Mesendoderm (in vitro differentiated cells): ENCODE measurements around the gene NME3.
"Not testable (repeated sequence)": the region's sequence is repeated elsewhere in the genome, so short reads cannot be mapped to it uniquely, and the experiment has no call there.

Experiments used
- DNase-seq: peaks from one replicate; pipeline ENCODE4 v3.0.0; 2013
- H2AK5ac ChIP-seq: 2 replicates; pipeline ENCODE4 v1.6.1; 2013; ENCODE audit warnings: low read length, inconsistent platforms
- H2BK120ac ChIP-seq: 2 replicates; pipeline ENCODE4 v1.6.1; 2013; ENCODE audit warnings: low read depth, mild to moderate bottlenecking, low read length, moderate library complexity, mixed read lengths
- H2BK15ac ChIP-seq: replicated peaks from 2 replicates; pipeline ENCODE4 v1.6.1; 2013; ENCODE audit warnings: low read depth, mild to moderate bottlenecking, moderate library complexity
- H2BK5ac ChIP-seq: 2 replicates; pipeline ENCODE4 v1.6.1; 2013; ENCODE audit warnings: low read length, inconsistent platforms
- H3K18ac ChIP-seq: 2 replicates; pipeline ENCODE4 v1.6.1; 2013; ENCODE audit warnings: mild to moderate bottlenecking, low read length, mixed read lengths
- H3K23ac ChIP-seq: one replicate; pipeline ENCODE4 v1.6.1; 2013; ENCODE audit warnings: low read length
- H3K27ac ChIP-seq: 2 replicates; pipeline ENCODE4 v1.5.1; 2013; ENCODE audit warnings: low read depth, mild to moderate bottlenecking, inconsistent platforms, low read length, moderate library complexity
- H3K27me3 ChIP-seq: 2 replicates; pipeline ENCODE4 v1.6.1; 2013; ENCODE audit warnings: low read length, control low read depth, mild to moderate bottlenecking, inconsistent platforms; ENCODE audit not compliant: insufficient read depth, poor library complexity
- H3K36me3 ChIP-seq: 2 replicates; pipeline ENCODE4 v1.6.1; 2013; ENCODE audit warnings: low read length, inconsistent platforms; ENCODE audit not compliant: control insufficient read depth, insufficient read depth
- H3K4ac ChIP-seq: one replicate; pipeline ENCODE4 v1.6.1; 2013; ENCODE audit warnings: low read depth, mild to moderate bottlenecking, low read length, moderate library complexity
- H3K4me1 ChIP-seq: 2 replicates; pipeline ENCODE4 v1.6.1; 2013; ENCODE audit warnings: low read depth, low read length, inconsistent platforms; ENCODE audit not compliant: control insufficient read depth
- H3K4me2 ChIP-seq: 2 replicates; pipeline ENCODE4 v1.6.1; 2013; ENCODE audit warnings: low read length
- H3K4me3 ChIP-seq: 2 replicates; pipeline ENCODE4 v1.5.1; 2013; ENCODE audit warnings: mild to moderate bottlenecking, low read length
- H3K56ac ChIP-seq: one replicate; pipeline ENCODE4 v1.6.1; 2013; ENCODE audit warnings: low read length
- H3K79me1 ChIP-seq: 2 replicates; pipeline ENCODE4 v1.6.1; 2013; ENCODE audit warnings: low read length, inconsistent platforms
- H3K79me2 ChIP-seq: 2 replicates; pipeline ENCODE4 v1.6.1; 2013; ENCODE audit warnings: mild to moderate bottlenecking, low read length; ENCODE audit not compliant: control insufficient read depth, insufficient read depth
- H3K9ac ChIP-seq: 2 replicates; pipeline ENCODE4 v1.6.1; 2013; ENCODE audit warnings: low read length, inconsistent platforms
- H4K5ac ChIP-seq: one replicate; pipeline ENCODE4 v1.6.1; 2013; ENCODE audit warnings: low read length
- H4K8ac ChIP-seq: one replicate; pipeline ENCODE4 v1.6.1; 2013; ENCODE audit warnings: low read depth, mild to moderate bottlenecking, control low read depth, low read length, moderate library complexity
- WGBS: extraction: QIAGEN DNeasy Blood & Tissue Kit; methylation state at CpG from one replicate; pipeline ENCODE4 v1.1.7; 2013; ENCODE audit warnings: low lambda C conversion rate, missing lambda C conversion rate; ENCODE audit not compliant: insufficient coverage; ENCODE audit errors: extremely low coverage; 5-methylcytosine and 5-hydroxymethylcytosine counted together

The NME3 gene

DNA sequence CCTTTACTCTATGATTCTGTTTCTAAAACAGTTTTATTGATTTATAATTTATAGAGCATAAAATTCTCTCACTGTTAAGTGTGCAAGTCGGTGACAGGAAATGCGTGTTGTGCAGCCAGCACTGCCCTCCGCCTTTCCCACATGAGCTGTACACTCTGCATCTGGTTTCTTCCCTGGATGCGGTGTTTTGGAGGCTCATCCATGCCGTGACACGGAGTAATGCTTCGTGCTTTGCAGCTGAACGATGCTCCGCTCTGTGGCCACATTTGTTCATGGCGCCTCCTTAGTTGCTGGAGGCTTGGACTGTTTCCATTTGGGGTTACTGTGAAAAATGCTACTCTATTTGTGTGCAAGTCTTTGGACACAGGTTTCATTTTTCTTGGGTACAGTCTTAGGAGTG lies 29.4 kb upstream of the NME3 start:
- Histone ChIP-seq H3K4me2 (no peak overlapping the region), H3K9ac (no peak overlapping the region), H3K79me1 (no peaks in the 10 kb centered on the region), H3K27ac (no peak overlapping the region), H3K4ac (no peak overlapping the region), H3K4me3 (no peak overlapping the region), H3K36me3 (no peaks in the 10 kb centered on the region), H2AK5ac (no peak overlapping the region), H4K5ac (no peak overlapping the region), H3K56ac (no peak overlapping the region), H3K23ac (no peak overlapping the region), H4K8ac (no peak overlapping the region), H2BK15ac (no peak overlapping the region), H2BK120ac (no peak overlapping the region), H3K79me2 (no peaks in the 10 kb centered on the region), H2BK5ac (no peak overlapping the region), H3K18ac (no peak overlapping the region), H3K27me3 (no peaks in the 10 kb centered on the region), H3K4me1 (no peaks in the 10 kb centered on the region)
- no CpG with 5 or more reads among the region's 10 CpGs for WGBS
- DNase-seq, result no peak

DNA sequence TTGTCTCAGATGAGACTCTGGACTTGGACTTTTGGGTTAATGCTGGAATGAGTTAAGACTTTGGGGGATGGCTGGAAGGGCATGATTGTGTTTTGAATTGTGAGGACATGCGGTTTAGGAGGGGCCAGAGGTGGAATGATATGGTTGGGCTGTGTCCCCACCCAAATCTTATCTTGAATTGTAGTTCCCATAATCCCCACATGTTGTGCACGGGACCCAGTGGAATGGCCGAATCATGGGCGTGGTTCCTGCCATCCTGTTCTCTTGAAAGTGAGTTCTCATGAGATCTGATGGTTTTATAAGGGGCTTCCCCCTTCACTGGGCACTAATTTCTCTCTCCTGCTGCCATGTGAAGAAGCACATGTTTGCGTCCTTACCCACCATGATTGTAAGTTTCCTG lies 27.9 kb upstream of the NME3 start:
- not testable (repeated sequence) for H2BK120ac ChIP-seq, H2BK5ac ChIP-seq, H3K4ac ChIP-seq, H3K23ac ChIP-seq, H3K27me3 ChIP-seq, H2BK15ac ChIP-seq, H3K79me2 ChIP-seq, DNase-seq, H3K18ac ChIP-seq, H3K27ac ChIP-seq, H3K4me3 ChIP-seq, H3K56ac ChIP-seq, H4K8ac ChIP-seq, H3K79me1 ChIP-seq, H3K4me1 ChIP-seq, H3K9ac ChIP-seq, H2AK5ac ChIP-seq, H4K5ac ChIP-seq, H3K36me3 ChIP-seq, H3K4me2 ChIP-seq
- no CpG with 5 or more reads among the region's 5 CpGs for WGBS

DNA sequence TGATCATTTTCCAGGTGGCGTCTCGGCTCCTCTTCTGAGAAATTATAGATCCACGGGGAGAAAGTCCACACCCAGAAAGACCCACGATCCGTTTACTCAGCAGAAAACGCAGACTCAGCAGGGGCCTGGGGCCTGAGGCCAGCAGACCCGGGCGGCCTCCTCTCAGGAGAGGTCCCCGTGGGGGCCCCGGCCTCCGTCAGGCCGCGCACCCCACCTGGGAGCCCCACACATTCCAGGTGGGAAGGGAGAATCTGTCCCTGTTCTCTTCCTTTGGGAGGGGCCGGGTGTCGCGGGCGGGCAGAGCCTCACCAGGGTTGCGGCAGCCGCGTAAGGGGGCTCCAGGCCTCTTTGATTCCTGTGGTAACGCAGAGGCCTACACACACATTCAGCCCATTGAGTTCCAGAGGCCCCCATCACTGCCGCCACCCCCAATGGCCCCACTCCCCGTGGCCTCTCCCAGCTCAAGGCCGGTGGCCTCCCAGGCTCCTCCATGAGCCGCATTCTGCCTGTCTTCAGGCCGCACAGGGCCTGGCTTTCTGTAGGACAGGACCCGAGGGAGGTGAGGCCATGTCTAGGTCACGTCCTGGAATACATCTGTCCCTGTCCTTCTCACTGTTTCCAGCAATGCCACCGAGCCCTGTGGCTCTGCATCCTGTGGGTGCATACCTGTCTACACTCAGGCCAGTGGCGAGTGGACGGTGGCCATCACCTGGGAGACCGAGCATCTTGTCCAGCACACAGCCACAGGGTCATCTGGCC lies 23.7 kb upstream of the NME3 start:
- no peaks in the 10 kb centered on the region for H3K4me1 ChIP-seq
- no peaks in the 10 kb centered on the region for H3K79me2 ChIP-seq
- H3K9ac ChIP-seq, result no peak overlapping the region
- DNase-seq, result no peak
- no peak overlapping the region for H3K56ac ChIP-seq
- WGBS, result no CpG with 5 or more reads among the region's 32 CpGs
- no peak overlapping the region for H3K18ac ChIP-seq
- H2BK120ac ChIP-seq, result no peak overlapping the region
- no peak overlapping the region for H2BK5ac ChIP-seq
- no peaks in the 10 kb centered on the region for H3K27me3 ChIP-seq
- H3K4me3 ChIP-seq, result no peak overlapping the region
- no peak overlapping the region for H2BK15ac ChIP-seq
- no peaks in the 10 kb centered on the region for H3K36me3 ChIP-seq
- no peaks in the 10 kb centered on the region for H3K79me1 ChIP-seq
- no peak overlapping the region for H3K27ac ChIP-seq
- H4K5ac ChIP-seq, result no peak overlapping the region
- no peak overlapping the region for H2AK5ac ChIP-seq
- H4K8ac ChIP-seq, result no peak overlapping the region
- H3K4ac ChIP-seq, result no peak overlapping the region
- no peak overlapping the region for H3K4me2 ChIP-seq
- H3K23ac ChIP-seq, result no peak overlapping the region

DNA sequence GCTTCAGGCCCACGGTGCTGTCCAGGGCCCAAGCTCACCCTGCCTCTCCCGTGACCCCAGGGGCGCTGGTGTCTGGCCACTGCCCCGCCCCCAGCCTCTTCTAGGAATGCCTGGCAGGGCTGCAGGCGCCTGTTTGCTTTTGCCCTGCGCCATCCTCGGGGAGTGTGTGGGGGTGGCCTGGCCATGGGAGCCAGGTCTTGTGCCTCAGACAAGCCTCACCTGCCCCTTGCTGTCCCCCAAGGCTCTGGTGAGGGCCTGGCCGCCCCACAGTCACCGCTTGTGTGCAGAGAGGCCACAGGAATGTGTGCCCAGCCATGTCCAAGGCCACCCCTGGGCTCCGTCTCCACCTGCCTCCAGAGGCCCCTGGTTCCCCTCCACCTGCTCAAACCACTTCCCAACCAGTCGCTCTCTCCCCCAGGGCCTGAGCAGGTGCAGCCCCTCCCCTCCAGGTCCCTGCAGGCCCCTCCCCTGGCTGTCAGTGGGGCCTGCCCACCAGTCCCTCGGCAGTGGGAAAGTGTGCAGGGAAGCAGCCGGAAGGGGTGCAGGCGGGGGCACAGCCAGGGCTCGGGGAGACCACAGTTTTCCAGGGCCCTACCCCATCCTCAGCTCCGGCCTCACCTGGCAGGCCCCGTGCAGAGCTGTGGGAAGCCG lies 23.0 kb upstream of the NME3 start:
- no peak overlapping the region for H2BK15ac ChIP-seq
- H3K4me2 ChIP-seq, result no peak overlapping the region
- H3K4me3 ChIP-seq, result no peak overlapping the region
- H3K18ac ChIP-seq, result no peak overlapping the region
- no peak overlapping the region for H3K56ac ChIP-seq
- no peak overlapping the region for H2AK5ac ChIP-seq
- H3K79me1 ChIP-seq, result no peaks in the 10 kb centered on the region
- H3K9ac ChIP-seq, result no peak overlapping the region
- no CpG with 5 or more reads among the region's 18 CpGs for WGBS
- no peak overlapping the region for H3K27ac ChIP-seq
- H2BK5ac ChIP-seq, result no peak overlapping the region
- no peak overlapping the region for H2BK120ac ChIP-seq
- no peak overlapping the region for H3K4ac ChIP-seq
- no peak for DNase-seq
- H4K8ac ChIP-seq, result no peak overlapping the region
- no peak overlapping the region for H4K5ac ChIP-seq
- no peaks in the 10 kb centered on the region for H3K4me1 ChIP-seq
- no peaks in the 10 kb centered on the region for H3K79me2 ChIP-seq
- H3K23ac ChIP-seq, result no peak overlapping the region
- no peaks in the 10 kb centered on the region for H3K36me3 ChIP-seq
- H3K27me3 ChIP-seq, result no peaks in the 10 kb centered on the region

DNA sequence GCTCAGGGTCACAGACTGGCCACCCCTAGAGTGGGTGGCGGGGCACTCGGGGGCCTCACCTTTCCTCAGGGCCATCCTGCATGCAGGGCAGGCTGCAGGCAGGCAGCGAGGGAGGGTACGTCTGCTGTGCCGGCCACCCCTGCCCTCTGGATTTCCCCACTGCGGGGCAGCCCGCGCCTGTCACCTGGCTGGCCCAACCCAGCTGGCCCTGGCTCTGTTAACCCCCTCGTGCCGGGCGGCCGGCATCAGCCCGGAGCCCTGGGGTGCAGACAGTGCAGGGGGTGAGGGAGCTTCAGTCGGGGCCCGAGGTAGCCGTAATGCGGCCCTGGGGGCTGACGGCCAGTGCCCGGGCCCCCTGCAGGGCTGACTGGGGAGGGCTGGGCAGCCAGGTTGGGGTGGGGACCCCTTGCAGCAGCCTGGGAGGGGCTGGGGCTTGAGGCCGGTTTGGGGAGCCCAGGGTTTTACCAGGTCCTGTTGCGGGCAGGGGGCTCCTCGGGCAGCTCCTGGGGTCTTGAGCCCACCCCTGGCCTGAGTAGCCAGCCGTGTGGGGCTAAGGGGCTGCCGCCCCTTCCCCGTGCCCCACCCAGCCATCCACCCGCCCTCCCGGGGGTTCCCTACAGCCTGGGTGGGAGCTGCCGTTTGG lies 22.4 kb upstream of the NME3 start, which contains the start of gene IGFALS:
Gene IGFALS, minus strand, starts transcription at position 128 of the 643 bp plus-strand sequence. Its CDS starts 53 bp downstream, at position 75.
- no peak for DNase-seq
- Histone ChIP-seq H4K5ac (no peak within 1 kb of the TSS), H3K27ac (no peak within 1 kb of the TSS), H3K4me1 (no peaks in the 10 kb centered on the region), H3K18ac (no peak within 1 kb of the TSS), H3K4me2 (no peak within 1 kb of the TSS), H3K79me1 (no peaks in the 10 kb centered on the region), H3K79me2 (no peaks in the 10 kb centered on the region), H2AK5ac (no peak within 1 kb of the TSS), H4K8ac (no peak within 1 kb of the TSS), H3K23ac (no peak within 1 kb of the TSS), H2BK15ac (no peak within 1 kb of the TSS), H3K4ac (no peak within 1 kb of the TSS), H3K56ac (no peak within 1 kb of the TSS), H3K27me3 (no peaks in the 10 kb centered on the region), H3K9ac (no peak within 1 kb of the TSS), H3K36me3 (no peaks in the 10 kb centered on the region), H2BK5ac (no peak within 1 kb of the TSS), H2BK120ac (no peak within 1 kb of the TSS), H3K4me3 (no peak within 1 kb of the TSS)
- WGBS, result no CpG with 5 or more reads among the region's 28 CpGs
